Progenitor cell of endocrine pancreas (in vitro differentiated cells): Measurements from ENCODE around the gene OGG1. TPM values are rescaled to one million over a fixed set of nuclear protein-coding genes. Genes with fewer than 3 reads are reported as not detected.

Source experiments
- DNase-seq: peaks from one replicate; pipeline ENCODE4 v3.0.0; 2021; ENCODE audit warnings: low spot score; ENCODE audit not compliant: unreplicated experiment
- H3K27ac Mint-ChIP-seq: 2 replicates; pipeline ENCODE4 v1.8.0; 2021; ENCODE audit warnings: mild to moderate bottlenecking, moderate library complexity, mixed read lengths
- H3K27me3 Mint-ChIP-seq: 2 replicates; pipeline ENCODE4 v1.8.0; 2021; ENCODE audit warnings: mixed read lengths
- H3K36me3 Mint-ChIP-seq: 2 replicates; pipeline ENCODE4 v1.8.0; 2022; ENCODE audit warnings: mixed read lengths; ENCODE audit not compliant: insufficient read depth
- H3K4me1 Mint-ChIP-seq: 2 replicates; pipeline ENCODE4 v1.8.0; 2021; ENCODE audit warnings: low read depth, mixed read lengths
- H3K4me3 Mint-ChIP-seq: 2 replicates; pipeline ENCODE4 v1.8.0; 2021; ENCODE audit warnings: low read depth, mild to moderate bottlenecking, moderate library complexity, mixed read lengths
- H3K9me3 Mint-ChIP-seq: 2 replicates; pipeline ENCODE4 v1.8.0; 2021; ENCODE audit warnings: low read depth, mixed read lengths
- total RNA-seq: library from RNA; stranded (reverse); gene quantifications from 2 replicates; pipeline ENCODE4 v1.2.1, GENCODE V29; 2021
- TF ChIP-seq, protein P1 (sequence below): fragments of 200-600 bp; sonication (generic); IDR thresholded peaks from one replicate; pipeline ENCODE4 v1.5.0; 2021; ENCODE audit warnings: antibody characterized with exemption, mild to moderate bottlenecking; ENCODE audit not compliant: unreplicated experiment

The OGG1 gene
- total RNA-seq, 1 donor from 2014 or later, result 47.7 TPM

DNA sequence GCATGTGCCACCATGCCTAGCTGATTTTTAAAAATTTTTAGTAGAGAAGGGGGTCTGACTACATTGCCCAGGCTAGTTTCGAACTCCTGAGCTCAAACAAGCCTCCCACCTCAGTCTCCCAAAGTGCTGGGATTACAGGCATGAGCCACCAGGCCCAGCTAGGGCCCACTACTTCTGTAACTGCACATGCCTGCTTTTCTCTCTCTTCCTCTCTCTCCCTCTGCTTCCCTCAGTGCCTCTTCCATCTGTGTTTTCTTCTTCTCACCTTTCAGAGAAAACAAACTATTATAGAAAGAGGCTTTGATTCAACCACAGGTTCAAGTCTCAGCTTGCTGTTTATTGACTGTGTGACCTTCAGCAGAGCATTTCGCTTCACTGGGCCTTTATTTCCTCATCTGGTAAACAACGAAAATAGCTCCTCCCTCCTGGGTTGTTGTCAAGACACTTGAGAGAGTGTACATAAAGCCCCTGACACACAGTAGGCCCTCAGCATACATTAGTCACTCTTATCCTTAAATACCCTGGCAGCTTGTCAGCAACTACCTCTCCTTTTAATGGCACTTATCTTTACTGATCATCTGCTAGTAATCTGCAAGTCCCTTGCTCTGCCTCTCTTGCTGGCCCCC is 32.3 kb downstream of the OGG1 start:
- Mint-ChIP-seq H3K4me1 (no peaks in the 10 kb centered on the region), H3K27me3 (no peaks in the 10 kb centered on the region), H3K9me3 (no peaks in the 10 kb centered on the region), H3K36me3 (peaks cover 17% of the 10 kb centered on the region), H3K4me3 (no peak overlapping the region), H3K27ac (no peak overlapping the region)
- DNase-seq, result no peak
- TF ChIP-seq, protein P1, sequence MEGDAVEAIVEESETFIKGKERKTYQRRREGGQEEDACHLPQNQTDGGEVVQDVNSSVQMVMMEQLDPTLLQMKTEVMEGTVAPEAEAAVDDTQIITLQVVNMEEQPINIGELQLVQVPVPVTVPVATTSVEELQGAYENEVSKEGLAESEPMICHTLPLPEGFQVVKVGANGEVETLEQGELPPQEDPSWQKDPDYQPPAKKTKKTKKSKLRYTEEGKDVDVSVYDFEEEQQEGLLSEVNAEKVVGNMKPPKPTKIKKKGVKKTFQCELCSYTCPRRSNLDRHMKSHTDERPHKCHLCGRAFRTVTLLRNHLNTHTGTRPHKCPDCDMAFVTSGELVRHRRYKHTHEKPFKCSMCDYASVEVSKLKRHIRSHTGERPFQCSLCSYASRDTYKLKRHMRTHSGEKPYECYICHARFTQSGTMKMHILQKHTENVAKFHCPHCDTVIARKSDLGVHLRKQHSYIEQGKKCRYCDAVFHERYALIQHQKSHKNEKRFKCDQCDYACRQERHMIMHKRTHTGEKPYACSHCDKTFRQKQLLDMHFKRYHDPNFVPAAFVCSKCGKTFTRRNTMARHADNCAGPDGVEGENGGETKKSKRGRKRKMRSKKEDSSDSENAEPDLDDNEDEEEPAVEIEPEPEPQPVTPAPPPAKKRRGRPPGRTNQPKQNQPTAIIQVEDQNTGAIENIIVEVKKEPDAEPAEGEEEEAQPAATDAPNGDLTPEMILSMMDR, result no peak

DNA sequence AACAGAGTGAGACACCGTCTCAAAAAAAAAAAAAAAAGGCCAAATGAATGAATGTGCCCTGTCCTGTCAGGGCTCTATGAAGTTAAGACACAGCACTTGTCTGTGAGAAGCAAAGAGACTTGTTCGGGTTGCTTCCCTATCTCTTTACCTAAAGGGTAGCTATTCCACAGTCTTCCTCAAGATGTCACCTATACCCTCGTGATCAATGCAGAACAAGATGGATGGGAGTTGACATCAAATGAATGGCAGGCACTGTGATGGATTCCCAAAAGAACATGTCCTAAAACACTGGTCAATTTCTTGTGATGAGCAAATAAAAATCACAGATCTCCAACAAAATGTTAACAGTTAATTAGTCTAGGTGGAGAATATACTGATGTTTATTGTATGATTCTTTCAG is 33.0 kb downstream of the OGG1 start:
- Mint-ChIP-seq H3K9me3 (no peaks in the 10 kb centered on the region), H3K27ac (no peak overlapping the region), H3K4me1 (no peaks in the 10 kb centered on the region), H3K36me3 (peaks cover 23% of the 10 kb centered on the region), H3K4me3 (no peak overlapping the region), H3K27me3 (no peaks in the 10 kb centered on the region)
- DNase-seq, result no peak
- TF ChIP-seq, protein P1, result no peak

DNA sequence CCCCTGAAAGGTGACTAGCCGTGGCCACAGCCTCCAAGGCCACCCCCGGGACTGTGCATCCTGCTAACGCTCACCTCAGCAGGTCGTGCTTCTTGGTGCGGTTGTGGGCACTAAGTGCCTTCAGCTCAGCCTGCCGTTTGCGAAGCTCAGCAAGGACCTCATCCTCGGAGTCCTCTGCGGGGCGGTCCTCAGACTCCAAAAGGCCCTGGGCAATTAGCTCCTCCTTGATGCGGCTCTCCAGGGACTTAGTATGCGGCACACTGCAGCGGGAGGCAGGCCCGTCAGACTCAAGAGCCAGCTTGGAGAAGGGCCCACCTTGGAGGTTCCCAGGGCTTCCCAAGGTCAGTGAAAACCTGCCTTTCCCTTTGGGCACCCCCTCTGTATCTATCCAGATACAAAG is 34.2 kb downstream of the OGG1 start:
- TF ChIP-seq, protein P1, result no peak
- H3K4me3 Mint-ChIP-seq, result no peak overlapping the region
- H3K9me3 Mint-ChIP-seq, result no peaks in the 10 kb centered on the region
- H3K4me1 Mint-ChIP-seq, result no peaks in the 10 kb centered on the region
- H3K27me3 Mint-ChIP-seq, result no peaks in the 10 kb centered on the region
- no peak overlapping the region for H3K27ac Mint-ChIP-seq
- H3K36me3 Mint-ChIP-seq, result peaks cover 26% of the 10 kb centered on the region
- no peak for DNase-seq

DNA sequence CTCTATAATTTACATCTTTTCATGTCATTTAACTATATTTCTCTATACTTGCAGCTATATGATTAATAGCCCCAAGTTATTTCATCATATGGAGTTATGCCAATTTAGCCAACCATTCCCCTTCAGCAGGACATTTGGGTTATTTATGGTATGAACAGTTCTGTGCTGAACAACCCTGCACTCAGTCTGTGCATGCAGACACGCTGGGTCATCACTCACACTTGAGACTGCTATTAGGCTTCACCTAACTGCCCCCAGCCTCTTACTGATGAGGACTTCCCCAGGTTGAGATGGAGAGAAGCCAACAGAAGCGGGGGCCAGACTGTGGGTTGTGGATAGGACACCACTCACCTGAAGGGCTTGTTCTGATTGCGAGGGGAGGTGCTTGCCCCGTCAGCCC is 35.2 kb downstream of the OGG1 start:
- no peak overlapping the region for H3K4me3 Mint-ChIP-seq
- TF ChIP-seq, protein P1, result no peak
- H3K36me3 Mint-ChIP-seq, result peaks cover 31% of the 10 kb centered on the region
- H3K4me1 Mint-ChIP-seq, result no peaks in the 10 kb centered on the region
- no peak for DNase-seq
- no peaks in the 10 kb centered on the region for H3K9me3 Mint-ChIP-seq
- H3K27ac Mint-ChIP-seq, result no peak overlapping the region
- no peaks in the 10 kb centered on the region for H3K27me3 Mint-ChIP-seq

DNA sequence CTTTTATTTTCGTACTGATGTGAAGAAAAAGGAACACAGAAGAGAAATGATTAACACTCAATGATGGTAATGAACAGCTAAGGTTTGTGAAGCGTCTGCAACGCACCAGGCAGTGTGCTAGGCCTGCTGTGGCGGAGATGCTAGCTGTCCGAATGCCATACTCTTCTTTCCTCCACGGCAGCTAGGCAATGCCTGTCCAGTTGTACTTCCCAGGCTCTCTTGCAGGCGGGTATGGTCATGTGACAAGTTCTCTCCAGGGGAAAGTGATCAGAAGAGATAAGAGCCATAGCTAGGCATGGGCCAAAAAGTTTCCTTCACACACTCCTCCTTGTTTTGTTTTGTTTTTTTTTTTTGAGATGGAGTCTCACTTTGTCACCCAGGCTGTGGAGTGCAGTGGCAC is 35.9 kb downstream of the OGG1 start:
- TF ChIP-seq, protein P1, result no peak
- Mint-ChIP-seq H3K4me3 (no peak overlapping the region), H3K9me3 (no peaks in the 10 kb centered on the region), H3K27me3 (no peaks in the 10 kb centered on the region), H3K4me1 (no peaks in the 10 kb centered on the region), H3K27ac (no peak overlapping the region), H3K36me3 (peaks cover 33% of the 10 kb centered on the region)
- DNase-seq, result no peak
